ENCODE data around the gene PPEF1. TPM values are rescaled to one million over a fixed set of nuclear protein-coding genes. Genes with fewer than 3 reads are reported as not detected.

The PPEF1 gene
- total and polyA plus RNA-seq, 2 of the 4 experiments (the other 2 are of a cell fraction) = not detected

DNA sequence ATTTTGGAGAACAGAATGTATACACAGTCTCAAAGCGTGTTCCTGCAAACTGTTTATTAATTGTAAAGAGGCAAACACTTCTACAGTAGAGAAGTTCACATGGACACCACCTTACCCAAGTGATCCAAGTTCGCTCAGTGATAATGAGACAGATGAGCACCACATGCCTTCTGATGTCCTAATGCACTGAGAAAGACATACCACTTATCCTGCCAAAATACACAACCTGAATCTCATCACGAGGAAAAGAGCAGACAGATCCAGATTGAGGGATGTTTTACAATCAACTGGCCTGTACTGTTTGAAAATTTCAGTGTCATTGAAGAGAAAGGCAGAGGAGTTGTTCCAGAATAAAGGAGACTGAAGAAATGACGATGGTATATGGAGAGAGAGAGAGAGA is 12.4 kb downstream of the PPEF1 start:
- no peak overlapping the region for H3K27ac ChIP-seq (ENCODE audit: insufficient read depth, low read length)
- CTCF ChIA-PET = no interaction called here
- no TSS peak for BruUV-seq (replicated peaks)

More for the DNA sequence above, 12.4 kb downstream of the PPEF1 start:
- no peak overlapping the region for H4K5ac ChIP-seq (ENCODE audit: low read depth, low read length)
- no peak overlapping the region for H3K4me2 ChIP-seq (ENCODE audit: low read depth, low read length)
- no peaks in the 10 kb centered on the region for H3K27me3 ChIP-seq (ENCODE audit: control insufficient read depth, insufficient read depth, low read length)
- TF ChIP-seq, protein P1, sequence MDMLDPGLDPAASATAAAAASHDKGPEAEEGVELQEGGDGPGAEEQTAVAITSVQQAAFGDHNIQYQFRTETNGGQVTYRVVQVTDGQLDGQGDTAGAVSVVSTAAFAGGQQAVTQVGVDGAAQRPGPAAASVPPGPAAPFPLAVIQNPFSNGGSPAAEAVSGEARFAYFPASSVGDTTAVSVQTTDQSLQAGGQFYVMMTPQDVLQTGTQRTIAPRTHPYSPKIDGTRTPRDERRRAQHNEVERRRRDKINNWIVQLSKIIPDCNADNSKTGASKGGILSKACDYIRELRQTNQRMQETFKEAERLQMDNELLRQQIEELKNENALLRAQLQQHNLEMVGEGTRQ (IDR thresholded peaks at IDR 0.05; ENCODE audit: low read depth, low read length) = no peak
- TF ChIP-seq CTCF (conservative IDR thresholded peaks at IDR 0.05; ENCODE audit: low read depth, low read length) = no peak
- no peak for TF ChIP-seq MXI1 (IDR thresholded peaks at IDR 0.05; ENCODE audit: borderline replicate concordance, low read depth, low read length)
- no peak for TF ChIP-seq RFX5 (IDR thresholded peaks at IDR 0.05; ENCODE audit: low read depth, low read length)
- no peak for TF ChIP-seq FOS (IDR thresholded peaks at IDR 0.05; ENCODE audit: low read depth, low read length)
- in situ Hi-C loops (cut with MboI; ENCODE audit: low sequenced_read_pairs) (no loop called here), intact Hi-C loops (cut with micrococcal nuclease) (no loop called here), dilution Hi-C loops (cut with HindIII; ENCODE audit: low sequenced_read_pairs, unreplicated experiment) (no loop called here)
- H3K9me3 ChIP-seq (ENCODE audit: control insufficient read depth, insufficient read depth, low read length) = no peaks in the 10 kb centered on the region
- H2BK20ac ChIP-seq (ENCODE audit: low read depth, low read length) = no peak overlapping the region
- no peak overlapping the region for H4K8ac ChIP-seq (ENCODE audit: low read depth in 2 of 2, low read length in 2 of 2)
- no peak overlapping the region for H2AK5ac ChIP-seq (ENCODE audit: low read depth, low read length)
- POLR2A ChIA-PET (ENCODE audit: unreplicated experiment) = no interaction called here
- no peaks in the 10 kb centered on the region for H3K4me1 ChIP-seq (ENCODE audit: control insufficient read depth, insufficient read depth, low read length)
- no peak overlapping the region for H3K23ac ChIP-seq (ENCODE audit: low read depth, low read length)
- H3K56ac ChIP-seq (ENCODE audit: extremely low read depth, insufficient read depth, low read length) = no peak overlapping the region
- H3K18ac ChIP-seq (ENCODE audit: low read depth, low read length) = no peak overlapping the region
- H3K9ac ChIP-seq (ENCODE audit: low read depth, low read length) = no peak overlapping the region
- no peak overlapping the region for H4K91ac ChIP-seq (ENCODE audit: insufficient read depth, low read depth, low read length)
- WGBS, 2 experiments (ENCODE audit: extremely low coverage in 2 of 2, insufficient read length in 1 of 2) = no CpG with 5 or more reads among the region's 4 CpGs
- H3K79me1 ChIP-seq (ENCODE audit: low read depth in 1 of 2, low read length in 2 of 2) = no peaks in the 10 kb centered on the region
- no peak overlapping the region for H2AFZ ChIP-seq (replicated peaks; ENCODE audit: low read length, poor library complexity)
- H3K14ac ChIP-seq (replicated peaks; ENCODE audit: low read depth, low read length) = no peak overlapping the region
- H2BK15ac ChIP-seq (ENCODE audit: low read depth, low read length) = no peak overlapping the region
- H2BK120ac ChIP-seq (ENCODE audit: low read depth, low read length) = no peak overlapping the region
- no peak overlapping the region for H3K4me3 ChIP-seq (ENCODE audit: insufficient read depth, low read depth, low read length)
- H2BK5ac ChIP-seq (ENCODE audit: low read depth, low read length, poor library complexity, severe bottlenecking) = no peak overlapping the region
- ATAC-seq (ENCODE audit: low read depth) = no peak
- no peak overlapping the region for H3K4ac ChIP-seq (ENCODE audit: low read depth, low read length)
- no peaks in the 10 kb centered on the region for H4K20me1 ChIP-seq (ENCODE audit: insufficient read depth, low read length)
- no peak for DNase-seq
- H3K9me1 ChIP-seq (ENCODE audit: insufficient read depth, low read length) = no peaks in the 10 kb centered on the region
- H2AK9ac ChIP-seq (replicated peaks; ENCODE audit: low read depth, low read length, poor library complexity) = no peak overlapping the region
- no peaks in the 10 kb centered on the region for H3K36me3 ChIP-seq (ENCODE audit: control insufficient read depth, insufficient read depth, low read length)
